Pericardium fibroblast (primary cell): ENCODE data around the gene NPIPA7. TPM values are rescaled to one million over a fixed set of nuclear protein-coding genes. Genes with fewer than 3 reads are reported as not detected.

Experiments
- total RNA-seq: library from RNA; depleted of rRNA; stranded (reverse); fragments of >200 nt; gene quantifications from 2 replicates; pipeline ENCODE4 v1.2.3, GENCODE V29; 2015

The NPIPA7 gene
- 1.9 and 6.3 TPM in 2 replicates for total RNA-seq

DNA sequence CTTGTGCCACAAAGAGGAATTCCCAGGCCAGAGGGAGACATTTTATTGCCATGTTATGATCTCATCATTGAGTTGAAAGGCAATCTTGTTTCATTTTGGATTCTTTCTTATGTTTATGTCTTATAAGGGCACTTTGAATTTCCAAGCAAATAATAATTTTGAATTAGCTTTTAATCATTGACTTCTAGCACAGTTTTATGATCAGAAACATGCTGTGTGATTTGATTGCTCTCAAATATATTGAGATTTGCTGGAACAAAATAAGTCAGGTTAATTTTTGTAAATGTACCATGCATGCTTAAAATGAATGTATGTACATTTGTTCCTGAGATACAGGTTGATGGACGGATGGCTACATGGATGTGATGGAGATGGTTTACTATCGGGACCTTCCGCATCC, at the start of gene NPIPA7:
Gene NPIPA7 (plus strand): TSS at position 301 of the 400 bp plus-strand sequence. CDS start 105 bp downstream, outside the sequence.

Other genes starting within 250 kb of the NPIPA7 start
- 0.09 and 0.35 TPM in 2 replicates for gene ABCC6, start 155.6 kb upstream of the NPIPA7 start, total RNA-seq
- 9.8 and 12.4 TPM in 2 replicates for gene NOMO3, start 146.6 kb upstream of the NPIPA7 start, total RNA-seq